ENCODE measurements around the gene ZNF317. TPM values are rescaled to one million over a fixed set of nuclear protein-coding genes. Genes with fewer than 3 reads are reported as not detected.

ZNF317 gene
- total and polyA plus RNA-seq, 2 experiments from 2014 or later, result 10.5 to 16.0 TPM

DNA sequence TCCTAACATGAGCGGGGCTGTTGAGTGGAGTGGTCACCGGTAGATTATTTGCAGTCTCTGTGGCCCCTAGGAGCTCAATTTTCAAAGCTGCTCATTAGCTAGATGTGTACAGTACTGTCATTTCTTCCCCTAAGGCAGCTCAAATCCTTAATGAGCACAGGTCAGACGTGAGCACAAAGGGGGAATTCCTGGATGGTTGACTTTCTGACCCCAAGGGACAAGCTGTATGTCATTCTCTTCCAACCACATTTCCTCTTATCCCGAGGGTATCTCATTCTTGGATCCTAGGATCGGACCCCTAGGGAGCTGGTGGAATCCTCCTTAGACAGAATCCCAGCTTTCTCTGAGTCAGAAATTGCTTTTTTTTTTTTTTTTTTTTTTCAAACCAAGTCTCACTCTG lies 7.8 kb upstream of the ZNF317 start:
- H3K9me3 ChIP-seq (ENCODE audit: low read depth), result no peaks in the 10 kb centered on the region
- H3K9me2 ChIP-seq (ENCODE audit: insufficient read depth), result no peaks in the 10 kb centered on the region
- no peak overlapping the region for H3K27ac ChIP-seq
- H4K20me1 ChIP-seq (ENCODE audit: insufficient read depth), result no peaks in the 10 kb centered on the region
- in situ Hi-C loops (cut with MboI), result loop anchor here (10.0 kb wide), 1 partner anchor 652 kb away; no protein-coding TSS in a partner anchor
- H3K4me2 ChIP-seq (ENCODE audit: unreplicated experiment), result no peak overlapping the region
- no peak overlapping the region for H2AFZ ChIP-seq
- no peaks in the 10 kb centered on the region for H3F3A ChIP-seq (ENCODE audit: insufficient read depth)
- DNase-seq, result no peak
- no peaks in the 10 kb centered on the region for H3K27me3 ChIP-seq (replicated peaks; ENCODE audit: insufficient read depth)
- no peaks in the 10 kb centered on the region for H3K79me2 ChIP-seq (ENCODE audit: insufficient read depth)
- no peaks in the 10 kb centered on the region for H3K36me3 ChIP-seq (ENCODE audit: low read depth)
- 35 to 41% methylated on average over 5 of the region's 5 CpGs for WGBS, 2 experiments (ENCODE audit: low coverage in 1 of 2, low lambda C conversion rate in 2 of 2, missing lambda C conversion rate in 2 of 2)
- TF ChIP-seq EZH2 (IDR thresholded peaks at IDR 0.05; ENCODE audit: insufficient read depth, poor library complexity, severe bottlenecking), result no peak
- no peak for TF ChIP-seq EZH2phosphoT487 (IDR thresholded peaks at IDR 0.05; ENCODE audit: insufficient read depth, low read depth)
- H3K9ac ChIP-seq, result no peak overlapping the region
- H3K4me3 ChIP-seq, result no peak overlapping the region
- no peaks in the 10 kb centered on the region for H3K4me1 ChIP-seq (ENCODE audit: insufficient read depth)

DNA sequence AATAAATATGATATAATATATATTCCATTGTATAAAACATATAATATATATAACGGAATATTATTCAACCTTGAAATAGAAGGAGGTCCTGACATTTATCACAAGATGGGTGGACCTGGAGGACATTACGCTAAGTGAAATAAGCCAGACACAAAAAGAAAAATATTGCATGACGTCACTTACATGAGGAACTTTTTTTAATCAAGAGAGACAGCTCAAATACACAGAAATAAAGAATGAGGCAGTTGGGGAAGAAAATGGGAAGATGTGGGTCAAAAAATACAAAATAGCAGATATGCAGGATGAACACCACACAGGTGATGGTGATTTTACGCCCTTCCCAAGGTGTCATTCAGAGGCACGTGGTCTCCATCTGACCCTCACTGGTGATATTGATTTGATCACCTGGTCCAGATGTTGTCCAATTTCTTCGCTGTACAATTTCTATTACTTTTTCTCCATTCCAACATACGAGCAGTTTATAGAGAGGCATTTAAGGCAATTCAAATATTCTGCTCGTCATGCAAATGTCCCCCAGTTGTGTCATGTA lies 513 bp upstream of the ZNF317 start:
- in situ Hi-C loops (cut with MboI), result loop anchor here (10.0 kb wide), 1 partner anchor 645 kb away; no protein-coding TSS in a partner anchor
- peaks cover 8% of the 10 kb centered on the region for H3K4me1 ChIP-seq (ENCODE audit: insufficient read depth)
- no peak overlapping the region for H3K27ac ChIP-seq

DNA sequence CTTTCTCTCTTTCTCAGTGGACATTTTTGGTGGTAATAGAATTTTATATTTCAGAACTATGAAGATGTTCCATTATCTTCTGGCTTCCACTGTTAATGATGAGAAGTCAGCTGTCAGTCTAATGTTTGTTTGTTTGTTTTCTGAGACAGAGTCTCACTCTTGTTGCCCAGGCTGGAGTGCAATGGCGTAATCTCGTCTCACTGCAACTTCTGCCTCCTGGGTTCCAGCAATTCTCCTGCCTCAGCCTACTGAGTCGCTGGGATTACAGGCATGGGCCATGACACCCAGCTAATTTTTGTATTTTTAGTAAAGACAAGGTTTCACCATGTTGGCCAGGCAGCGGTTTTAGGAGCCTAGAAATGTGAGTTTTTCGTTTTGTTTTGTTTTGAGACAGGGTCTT lies 4.7 kb downstream of the ZNF317 start:
- no peaks in the 10 kb centered on the region for H3K9me2 ChIP-seq (ENCODE audit: insufficient read depth)
- peaks cover 97% of the 10 kb centered on the region for H3K79me2 ChIP-seq (ENCODE audit: insufficient read depth)
- TF ChIP-seq EZH2phosphoT487 (IDR thresholded peaks at IDR 0.05; ENCODE audit: insufficient read depth, low read depth) (no peak), EZH2 (IDR thresholded peaks at IDR 0.05; ENCODE audit: insufficient read depth, poor library complexity, severe bottlenecking) (no peak)
- H3K36me3 ChIP-seq (ENCODE audit: low read depth), result peaks cover 26% of the 10 kb centered on the region
- H3K9me3 ChIP-seq (ENCODE audit: low read depth), result no peaks in the 10 kb centered on the region
- in situ Hi-C loops (cut with MboI), result no loop called here
- WGBS, 2 experiments (ENCODE audit: low coverage in 1 of 2, low lambda C conversion rate in 2 of 2, missing lambda C conversion rate in 2 of 2), result 95 to 98% methylated on average over 5 of the region's 5 CpGs
- H2AFZ ChIP-seq, result no peak overlapping the region
- peaks cover 8% of the 10 kb centered on the region for H3K4me1 ChIP-seq (ENCODE audit: insufficient read depth)
- H3K27me3 ChIP-seq (replicated peaks; ENCODE audit: insufficient read depth), result no peaks in the 10 kb centered on the region
- peaks cover 5% of the 10 kb centered on the region for H4K20me1 ChIP-seq (ENCODE audit: insufficient read depth)
- peak; percentile 21 for DNase-seq
- no peak overlapping the region for H3K4me3 ChIP-seq
- H3K27ac ChIP-seq, result no peak overlapping the region
- peaks cover 6% of the 10 kb centered on the region; the same call in 1 of the 2 replicates for H3F3A ChIP-seq (ENCODE audit: insufficient read depth)
- no peak overlapping the region for H3K9ac ChIP-seq
- H3K4me2 ChIP-seq (ENCODE audit: unreplicated experiment), result no peak overlapping the region

More for the DNA sequence above, 513 bp upstream of the ZNF317 start:
- peak overlapping the region; percentile 98 for H3K9ac ChIP-seq
- H4K20me1 ChIP-seq (ENCODE audit: insufficient read depth), result peaks cover 3% of the 10 kb centered on the region; the same call in 1 of the 2 replicates
- H3K79me2 ChIP-seq (ENCODE audit: insufficient read depth), result peaks cover 45% of the 10 kb centered on the region
- H2AFZ ChIP-seq, result peak overlapping the region; percentile 100
- peak overlapping the region; percentile 98 for H3K4me2 ChIP-seq (ENCODE audit: unreplicated experiment)
- H3K36me3 ChIP-seq (ENCODE audit: low read depth), result peaks cover 13% of the 10 kb centered on the region; the same call in 1 of the 2 replicates
- H3K9me2 ChIP-seq (ENCODE audit: insufficient read depth), result no peaks in the 10 kb centered on the region
- DNase-seq, result peak; percentile 13
- H3F3A ChIP-seq (ENCODE audit: insufficient read depth), result peaks cover 2% of the 10 kb centered on the region; the same call in 1 of the 2 replicates
- 20 to 21% methylated on average over 8 of the region's 8 CpGs for WGBS, 2 experiments (ENCODE audit: low coverage in 1 of 2, low lambda C conversion rate in 2 of 2, missing lambda C conversion rate in 2 of 2)
- H3K27me3 ChIP-seq (replicated peaks; ENCODE audit: insufficient read depth), result no peaks in the 10 kb centered on the region
- H3K9me3 ChIP-seq (ENCODE audit: low read depth), result no peaks in the 10 kb centered on the region
- TF ChIP-seq EZH2phosphoT487 (IDR thresholded peaks at IDR 0.05; ENCODE audit: insufficient read depth, low read depth), result no peak
- no peak for TF ChIP-seq EZH2 (IDR thresholded peaks at IDR 0.05; ENCODE audit: insufficient read depth, poor library complexity, severe bottlenecking)
- H3K4me3 ChIP-seq, result peak overlapping the region; percentile 100

DNA sequence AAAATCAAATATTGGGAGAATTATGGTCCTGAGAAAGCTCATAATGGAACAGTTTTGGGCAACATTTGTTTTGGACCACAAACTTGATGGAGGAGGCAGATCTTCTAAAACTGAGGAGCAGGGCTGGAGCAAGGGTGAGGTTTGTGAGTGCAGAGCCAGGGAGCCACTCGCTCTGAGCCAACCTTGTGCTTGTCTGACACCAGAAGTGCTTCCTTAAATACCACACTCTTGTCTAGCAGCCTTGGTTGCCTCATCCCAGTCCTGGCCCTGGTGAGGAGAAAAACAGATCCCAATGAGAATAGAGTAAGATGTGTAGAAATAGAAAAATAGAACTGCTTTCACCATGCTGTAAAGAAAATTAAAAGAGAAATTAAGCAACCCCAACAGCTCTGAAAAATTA lies 6.7 kb downstream of the ZNF317 start:
- H3K27ac ChIP-seq, result no peak overlapping the region
- H3K4me1 ChIP-seq (ENCODE audit: insufficient read depth), result no peaks in the 10 kb centered on the region
- H3K27me3 ChIP-seq (replicated peaks; ENCODE audit: insufficient read depth), result no peaks in the 10 kb centered on the region
- peaks cover 6% of the 10 kb centered on the region; the same call in 1 of the 2 replicates for H3F3A ChIP-seq (ENCODE audit: insufficient read depth)
- H4K20me1 ChIP-seq (ENCODE audit: insufficient read depth), result peaks cover 5% of the 10 kb centered on the region
- H3K79me2 ChIP-seq (ENCODE audit: insufficient read depth), result peaks cover 100% of the 10 kb centered on the region
- H3K4me2 ChIP-seq (ENCODE audit: unreplicated experiment), result no peak overlapping the region
- no peak for DNase-seq
- no peaks in the 10 kb centered on the region for H3K9me2 ChIP-seq (ENCODE audit: insufficient read depth)
- H3K9ac ChIP-seq, result no peak overlapping the region
- no peaks in the 10 kb centered on the region for H3K9me3 ChIP-seq (ENCODE audit: low read depth)
- no peak overlapping the region for H3K4me3 ChIP-seq
- H2AFZ ChIP-seq, result no peak overlapping the region
- WGBS, 2 experiments (ENCODE audit: low coverage in 1 of 2, low lambda C conversion rate in 2 of 2, missing lambda C conversion rate in 2 of 2), result 94 to 96% methylated on average over 1 of the region's 1 CpG
- TF ChIP-seq EZH2 (IDR thresholded peaks at IDR 0.05; ENCODE audit: insufficient read depth, poor library complexity, severe bottlenecking), result no peak
- no peak for TF ChIP-seq EZH2phosphoT487 (IDR thresholded peaks at IDR 0.05; ENCODE audit: insufficient read depth, low read depth)
- H3K36me3 ChIP-seq (ENCODE audit: low read depth), result peaks cover 23% of the 10 kb centered on the region
- in situ Hi-C loops (cut with MboI), result no loop called here
